ENCODE results near the gene BTBD7.

The BTBD7 gene

DNA sequence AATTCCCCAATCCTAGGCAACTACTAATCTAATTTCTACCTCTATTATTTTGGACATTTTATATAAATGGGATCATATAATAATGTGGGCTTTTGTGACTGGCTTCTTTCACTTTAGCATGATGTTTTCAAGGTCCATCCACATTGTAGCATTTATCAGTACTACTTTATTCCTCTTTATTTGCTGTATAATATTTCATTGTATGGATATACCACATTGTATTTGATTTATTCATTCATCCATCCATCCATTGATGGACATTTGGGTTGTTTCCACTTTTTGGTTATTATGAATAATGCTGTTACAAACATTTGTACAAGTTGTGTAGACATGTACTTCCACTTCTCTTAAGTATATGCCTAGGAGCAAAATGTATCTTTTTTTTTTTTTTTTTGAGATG, 17.3 kb downstream of the BTBD7 start:
- no peak for TF ChIP-seq CTCF (conservative IDR thresholded peaks at IDR 0.05; ENCODE audit: low read depth, low read length)
- no peak for DNase-seq (ENCODE audit: low read depth)
- no peak overlapping the region for H3K4me3 ChIP-seq (ENCODE audit: low read length)

DNA sequence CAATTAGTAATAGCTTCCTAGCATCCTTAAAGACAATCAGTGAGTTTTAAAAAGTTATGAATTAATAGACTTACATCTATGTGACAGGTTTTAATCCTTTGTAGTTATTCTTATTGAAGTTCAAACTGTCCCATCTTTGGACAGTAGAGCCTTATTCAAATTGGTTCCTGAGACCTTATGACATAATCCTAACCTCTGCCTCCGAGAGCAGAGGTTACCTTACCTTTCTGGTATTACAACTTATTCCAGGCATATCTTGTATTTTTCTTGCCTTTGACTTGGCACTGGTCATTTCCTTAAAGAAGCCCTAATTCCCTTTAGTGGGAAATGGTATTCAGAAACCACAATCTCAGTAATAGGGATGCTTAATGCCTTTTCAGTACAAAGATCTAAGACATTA, 21.8 kb downstream of the BTBD7 start:
- no peak for TF ChIP-seq CTCF (conservative IDR thresholded peaks at IDR 0.05; ENCODE audit: low read depth, low read length)
- no peak overlapping the region for H3K4me3 ChIP-seq (ENCODE audit: low read length)
- no peak for DNase-seq (ENCODE audit: low read depth)

- TF ChIP-seq CTCF (conservative IDR thresholded peaks at IDR 0.05; ENCODE audit: low read depth, low read length) = no peak
- no peak for DNase-seq (ENCODE audit: low read depth)
- H3K4me3 ChIP-seq (ENCODE audit: low read length) = no peak overlapping the region
These were observed 23.3 kb downstream of the BTBD7 start for GRCh38 chr14:93309427-93309966.

GRCh38 chr14:93308686-93309345, 24.0 kb downstream of the BTBD7 start:
- no peak overlapping the region for H3K4me3 ChIP-seq (ENCODE audit: low read length)
- no peak for TF ChIP-seq CTCF (conservative IDR thresholded peaks at IDR 0.05; ENCODE audit: low read depth, low read length)
- DNase-seq (ENCODE audit: low read depth) = no peak

DNA sequence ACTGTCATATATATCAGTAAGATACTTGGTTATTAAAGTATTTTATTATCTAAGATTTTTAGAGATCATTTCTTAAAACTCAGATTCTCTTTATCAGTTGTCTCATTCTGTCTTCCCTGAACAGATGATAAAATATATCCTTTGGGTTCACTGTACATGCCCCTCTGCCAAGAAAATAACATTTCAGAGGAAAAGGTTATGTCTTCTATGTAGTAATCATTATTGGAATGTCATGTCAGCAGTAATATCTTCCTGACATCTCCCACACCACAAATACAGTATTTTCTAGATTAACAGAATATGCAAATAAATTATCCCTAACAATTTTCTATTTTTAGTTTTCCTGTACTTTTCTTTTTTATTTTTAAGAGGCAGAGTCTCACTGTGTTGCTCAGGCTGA, 26.0 kb downstream of the BTBD7 start:
- no peak for TF ChIP-seq CTCF (conservative IDR thresholded peaks at IDR 0.05; ENCODE audit: low read depth, low read length)
- no peak for DNase-seq (ENCODE audit: low read depth)
- no peak overlapping the region for H3K4me3 ChIP-seq (ENCODE audit: low read length)

DNA sequence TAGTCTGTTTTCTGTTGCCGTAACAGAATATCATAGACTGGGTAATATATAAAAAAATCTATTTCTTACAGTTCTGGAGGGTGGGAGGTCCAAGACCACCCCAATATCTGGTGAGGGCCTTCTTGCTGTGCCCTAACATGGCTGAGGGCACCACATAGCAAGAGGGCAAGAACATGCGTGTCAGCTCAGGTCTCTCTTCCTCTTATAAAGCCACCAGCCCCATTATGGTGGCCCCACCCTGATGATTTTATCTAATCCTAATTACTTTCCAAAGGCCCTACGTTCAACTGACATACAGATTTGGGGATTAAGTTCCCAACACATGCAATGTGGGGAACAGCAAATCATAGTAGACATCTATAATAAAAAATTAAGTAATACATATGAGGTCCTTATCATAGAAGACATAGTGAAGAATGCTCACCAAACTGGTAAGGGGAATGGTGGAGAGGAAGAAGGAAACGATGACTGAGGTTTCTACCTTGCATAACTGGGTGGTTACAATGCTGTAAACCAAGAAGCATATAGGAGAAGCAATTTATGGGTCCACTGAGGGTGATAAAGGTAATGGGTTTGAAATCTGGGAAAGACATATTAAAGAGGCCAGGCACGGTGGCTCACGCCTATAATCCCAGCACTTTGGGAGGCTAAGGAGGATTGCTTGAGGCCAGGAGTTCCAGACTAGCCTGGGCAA, 27.0 kb downstream of the BTBD7 start:
- no peak overlapping the region for H3K4me3 ChIP-seq (ENCODE audit: low read length)
- DNase-seq (ENCODE audit: low read depth) = no peak
- no peak for TF ChIP-seq CTCF (conservative IDR thresholded peaks at IDR 0.05; ENCODE audit: low read depth, low read length)

DNA sequence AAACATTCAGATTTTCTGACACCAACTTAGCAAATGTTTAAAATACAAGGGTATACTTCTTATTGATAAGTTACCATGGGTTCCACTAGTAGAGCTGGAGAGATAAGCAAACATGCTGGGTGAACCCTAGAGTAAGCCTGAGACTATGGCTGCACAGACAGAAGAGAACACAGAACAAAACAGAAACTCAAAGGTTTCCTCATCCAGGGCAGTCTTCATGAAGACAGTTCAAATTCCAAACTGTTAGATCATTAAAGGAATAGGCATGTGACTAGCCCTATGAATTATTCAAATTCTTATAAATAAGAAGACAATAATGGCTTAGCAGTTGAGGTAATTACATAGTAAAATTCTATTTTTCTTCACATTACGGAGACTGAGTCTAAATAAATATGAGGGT, 28.1 kb downstream of the BTBD7 start:
- no peak for TF ChIP-seq CTCF (conservative IDR thresholded peaks at IDR 0.05; ENCODE audit: low read depth, low read length)
- DNase-seq (ENCODE audit: low read depth) = no peak
- no peak overlapping the region for H3K4me3 ChIP-seq (ENCODE audit: low read length)
